ENCODE results near the gene PFN2. TPM values are rescaled to one million over a fixed set of nuclear protein-coding genes. Genes with fewer than 3 reads are reported as not detected.

The PFN2 gene
- total RNA-seq, 1 donor from 2014 or later: 429 TPM

GRCh38 chr3:149959443-149959842 is 11.3 kb downstream of the PFN2 start:
- no peak for TF ChIP-seq CTCF (IDR thresholded peaks at IDR 0.05)
- Mint-ChIP-seq H3K27me3 (ENCODE audit: unreplicated experiment) (no peaks in the 10 kb centered on the region), H3K4me3 (ENCODE audit: unreplicated experiment) (no peak overlapping the region), H3K36me3 (ENCODE audit: unreplicated experiment) (peaks cover 31% of the 10 kb centered on the region), H3K9me3 (ENCODE audit: unreplicated experiment) (no peaks in the 10 kb centered on the region), H3K4me1 (ENCODE audit: unreplicated experiment) (peaks cover 54% of the 10 kb centered on the region), H3K27ac (ENCODE audit: unreplicated experiment) (no peak overlapping the region)
- DNase-seq (ENCODE audit: extremely low spot score, unreplicated experiment): no peak

- no peak overlapping the region for H3K27ac Mint-ChIP-seq (ENCODE audit: unreplicated experiment)
- no peak for DNase-seq (ENCODE audit: extremely low spot score, unreplicated experiment)
- H3K27me3 Mint-ChIP-seq (ENCODE audit: unreplicated experiment): no peaks in the 10 kb centered on the region
- H3K4me1 Mint-ChIP-seq (ENCODE audit: unreplicated experiment): peaks cover 49% of the 10 kb centered on the region
- TF ChIP-seq CTCF (IDR thresholded peaks at IDR 0.05): no peak
- peaks cover 25% of the 10 kb centered on the region for H3K36me3 Mint-ChIP-seq (ENCODE audit: unreplicated experiment)
- H3K9me3 Mint-ChIP-seq (ENCODE audit: unreplicated experiment): no peaks in the 10 kb centered on the region
- H3K4me3 Mint-ChIP-seq (ENCODE audit: unreplicated experiment): no peak overlapping the region
These were observed 12.4 kb downstream of the PFN2 start for GRCh38 chr3:149958171-149958796.

GRCh38 chr3:149957361-149958125 is 13.2 kb downstream of the PFN2 start:
- peaks cover 28% of the 10 kb centered on the region for H3K36me3 Mint-ChIP-seq (ENCODE audit: unreplicated experiment)
- no peaks in the 10 kb centered on the region for H3K9me3 Mint-ChIP-seq (ENCODE audit: unreplicated experiment)
- no peak for DNase-seq (ENCODE audit: extremely low spot score, unreplicated experiment)
- H3K27me3 Mint-ChIP-seq (ENCODE audit: unreplicated experiment): no peaks in the 10 kb centered on the region
- TF ChIP-seq CTCF (IDR thresholded peaks at IDR 0.05): no peak
- H3K27ac Mint-ChIP-seq (ENCODE audit: unreplicated experiment): no peak overlapping the region
- no peak overlapping the region for H3K4me3 Mint-ChIP-seq (ENCODE audit: unreplicated experiment)
- peaks cover 49% of the 10 kb centered on the region for H3K4me1 Mint-ChIP-seq (ENCODE audit: unreplicated experiment)

- no peaks in the 10 kb centered on the region for H3K27me3 Mint-ChIP-seq (ENCODE audit: unreplicated experiment)
- no peak for DNase-seq (ENCODE audit: extremely low spot score, unreplicated experiment)
- no peaks in the 10 kb centered on the region for H3K9me3 Mint-ChIP-seq (ENCODE audit: unreplicated experiment)
- H3K27ac Mint-ChIP-seq (ENCODE audit: unreplicated experiment): peak overlapping the region; percentile 60
- peaks cover 37% of the 10 kb centered on the region for H3K4me1 Mint-ChIP-seq (ENCODE audit: unreplicated experiment)
- peaks cover 37% of the 10 kb centered on the region for H3K36me3 Mint-ChIP-seq (ENCODE audit: unreplicated experiment)
- no peak for TF ChIP-seq CTCF (IDR thresholded peaks at IDR 0.05)
- no peak overlapping the region for H3K4me3 Mint-ChIP-seq (ENCODE audit: unreplicated experiment)
These were observed 15.2 kb downstream of the PFN2 start for GRCh38 chr3:149955449-149955848.

GRCh38 chr3:149954812-149955211 is 15.9 kb downstream of the PFN2 start:
- Mint-ChIP-seq H3K36me3 (ENCODE audit: unreplicated experiment) (peaks cover 39% of the 10 kb centered on the region), H3K9me3 (ENCODE audit: unreplicated experiment) (peaks cover 4% of the 10 kb centered on the region), H3K4me1 (ENCODE audit: unreplicated experiment) (peaks cover 35% of the 10 kb centered on the region), H3K4me3 (ENCODE audit: unreplicated experiment) (no peak overlapping the region), H3K27me3 (ENCODE audit: unreplicated experiment) (no peaks in the 10 kb centered on the region), H3K27ac (ENCODE audit: unreplicated experiment) (peak overlapping the region; percentile 25)
- TF ChIP-seq CTCF (IDR thresholded peaks at IDR 0.05): no peak
- DNase-seq (ENCODE audit: extremely low spot score, unreplicated experiment): no peak

Measured in osteocyte (in vitro differentiated cells).